H54 (cell line): ENCODE data around the gene BCL2L1.
A peak's percentile ranks its signal among the peaks of the same experiment; 100 is the strongest.

Experiments
- DNase-seq: peaks from one replicate; pipeline ENCODE4 v3.0.0; 2011; ENCODE audit warnings: low spot score, mixed read lengths; ENCODE audit not compliant: insufficient read length
- FAIRE-seq: peaks from 3 replicates; lab custom pipeline; 2011; peaks lifted over from hg19 to GRCh38; lab: Jason Lieb, UNC
- POLR2A ChIP-seq: IDR thresholded peaks from 2 replicates; pipeline ENCODE4 v1.6.1; 2011; ENCODE audit warnings: low read depth, mild to moderate bottlenecking, low read length

BCL2L1 gene

GRCh38 chr20:31698243-31698802, 24.3 kb downstream of the BCL2L1 start:
- TF ChIP-seq POLR2A = no peak
- DNase-seq = no peak

GRCh38 chr20:31695849-31696804, 26.5 kb downstream of the BCL2L1 start:
- TF ChIP-seq POLR2A = no peak
- DNase-seq = peak; percentile 81
- peak; percentile 33 for FAIRE-seq

More at GRCh38 chr20:31698243-31698802, 24.3 kb downstream of the BCL2L1 start:
- FAIRE-seq = no peak

GRCh38 chr20:31694842-31695593, 27.6 kb downstream of the BCL2L1 start:
- no peak for TF ChIP-seq POLR2A

GRCh38 chr20:31693987-31694661, 28.5 kb downstream of the BCL2L1 start:
- no peak for FAIRE-seq
- no peak for DNase-seq
- TF ChIP-seq POLR2A = no peak

More at GRCh38 chr20:31694842-31695593, 27.6 kb downstream of the BCL2L1 start:
- DNase-seq (no peak), FAIRE-seq (no peak)

GRCh38 chr20:31693402-31693801, 29.3 kb downstream of the BCL2L1 start:
- no peak for TF ChIP-seq POLR2A
- FAIRE-seq = no peak

GRCh38 chr20:31691646-31692275, 30.9 kb downstream of the BCL2L1 start:
- no peak for TF ChIP-seq POLR2A
- no peak for FAIRE-seq
- DNase-seq = no peak

More at GRCh38 chr20:31693402-31693801, 29.3 kb downstream of the BCL2L1 start:
- no peak for DNase-seq

GRCh38 chr20:31690124-31690666, 32.5 kb downstream of the BCL2L1 start:
- no peak for DNase-seq
- no peak for FAIRE-seq
- no peak for TF ChIP-seq POLR2A

GRCh38 chr20:31689141-31689540, 33.5 kb downstream of the BCL2L1 start:
- no peak for FAIRE-seq
- no peak for TF ChIP-seq POLR2A
- DNase-seq = no peak

GRCh38 chr20:31687777-31688176, 34.9 kb downstream of the BCL2L1 start:
- FAIRE-seq = no peak
- no peak for TF ChIP-seq POLR2A
- no peak for DNase-seq

- no peak for DNase-seq
- no peak for TF ChIP-seq POLR2A
- FAIRE-seq = no peak
Measured at GRCh38 chr20:31685853-31686643, 36.6 kb downstream of the BCL2L1 start.

- FAIRE-seq (no peak), DNase-seq (no peak)
- TF ChIP-seq POLR2A = no peak
Measured at GRCh38 chr20:31684153-31685015, 38.3 kb downstream of the BCL2L1 start.
